Dedifferentiated amniotic fluid mesenchymal stem cell (primary cell): ENCODE measurements around the gene ZNF576.
"Not testable (repeated sequence)": the region's sequence is repeated elsewhere in the genome, so short reads cannot be mapped to it uniquely, and the experiment has no call there.

Experiments
- DNase-seq: peaks from one replicate; pipeline ENCODE4 v3.0.0-alpha.2; 2016; ENCODE audit errors: extremely low spot score

ZNF576 gene

DNA sequence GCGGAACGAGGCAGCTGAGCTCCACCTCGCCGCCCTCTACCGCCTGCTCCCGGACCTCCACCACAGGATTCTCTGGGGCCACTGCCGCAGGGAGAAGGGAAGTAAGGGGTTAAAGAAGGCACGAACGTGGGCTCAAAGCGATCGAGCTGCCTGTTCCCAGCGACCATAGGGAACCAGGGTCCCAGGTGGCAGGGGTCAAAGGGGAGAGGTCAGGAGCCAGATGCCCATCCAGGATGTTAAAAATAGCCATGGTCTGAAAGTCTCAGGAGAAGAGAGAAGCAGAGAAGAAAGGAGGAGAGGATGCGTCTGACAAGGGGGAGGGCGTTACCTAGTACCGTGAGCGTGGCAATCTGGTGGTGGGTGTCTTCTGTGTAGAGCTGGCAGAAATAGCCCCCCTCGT lies 30.4 kb downstream of the ZNF576 start:
- DNase-seq, result no peak

- DNase-seq, result no peak
Observed at GRCh38 chr19:43628646-43629326, 32.4 kb downstream of the ZNF576 start.

GRCh38 chr19:43631491-43631890 lies 35.1 kb downstream of the ZNF576 start:
- no peak for DNase-seq

GRCh38 chr19:43633520-43633919 lies 37.1 kb downstream of the ZNF576 start:
- DNase-seq, result no peak

DNA sequence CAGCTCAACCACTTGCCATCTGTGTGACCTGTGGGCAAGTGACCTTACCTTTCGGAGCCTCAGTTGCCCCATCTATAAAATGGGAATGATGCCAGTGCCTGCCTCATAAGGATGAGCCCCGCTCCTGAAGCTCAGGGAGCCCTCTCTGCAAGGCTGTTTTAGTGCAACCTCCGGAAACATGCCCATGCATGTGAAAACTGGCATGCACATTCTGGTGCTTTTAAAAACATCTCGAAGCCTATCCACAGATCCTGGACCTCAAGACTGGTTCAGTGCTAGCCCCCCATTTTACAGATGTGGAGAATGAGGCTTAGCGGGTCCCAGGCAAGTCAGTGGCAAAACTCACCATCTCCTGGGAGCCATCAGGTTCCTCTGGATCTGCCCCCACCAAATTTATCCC lies 37.7 kb downstream of the ZNF576 start:
- DNase-seq, result no peak

- no peak for DNase-seq
Observed at GRCh38 chr19:43634506-43634871, 38.1 kb downstream of the ZNF576 start.

GRCh38 chr19:43634872-43635560 lies 38.6 kb downstream of the ZNF576 start:
- no peak for DNase-seq

- DNase-seq, result not testable (repeated sequence)
Observed at GRCh38 chr19:43635561-43635940, 39.2 kb downstream of the ZNF576 start.

GRCh38 chr19:43636121-43636683 lies 39.8 kb downstream of the ZNF576 start:
- DNase-seq, result no peak

DNA sequence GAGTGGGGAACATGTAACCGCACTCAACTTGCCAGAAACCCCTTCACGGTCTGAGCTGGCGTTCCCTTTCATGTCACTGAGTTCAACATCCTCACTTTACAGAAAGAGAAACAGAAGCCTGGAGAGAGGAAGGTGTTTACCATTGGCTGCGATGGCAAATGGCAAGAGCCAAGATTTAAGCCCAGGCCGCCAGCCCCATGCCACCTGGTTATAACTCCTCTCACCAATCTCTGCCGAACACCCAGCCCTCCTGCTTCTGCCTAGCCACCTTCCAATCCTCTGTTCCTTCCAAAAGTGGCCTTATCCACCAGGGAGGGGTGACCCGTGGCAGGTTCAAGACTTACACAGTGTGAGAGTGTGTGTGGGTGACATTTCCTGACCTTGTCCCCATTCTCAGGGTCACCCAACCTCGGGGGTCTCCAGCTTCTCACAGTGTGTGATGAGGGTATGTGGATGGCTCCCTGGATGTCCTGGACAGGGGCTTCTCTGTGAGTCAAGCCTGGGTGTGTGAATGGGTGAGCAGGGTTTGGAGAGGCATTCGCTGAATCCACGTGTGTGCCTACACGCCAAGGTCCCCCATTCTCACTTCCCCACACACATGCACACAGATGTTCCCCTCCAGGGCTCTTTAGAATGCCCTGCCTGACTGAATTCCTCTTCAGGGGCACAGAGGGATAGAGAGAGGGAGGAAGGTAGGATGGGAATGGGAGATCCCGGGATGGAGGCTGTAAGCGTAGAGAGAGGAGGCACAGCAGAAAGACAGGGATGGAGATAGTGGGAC lies 42.0 kb downstream of the ZNF576 start:
- no peak for DNase-seq

- no peak for DNase-seq
Observed at GRCh38 chr19:43638995-43639518, 42.7 kb downstream of the ZNF576 start.

GRCh38 chr19:43639519-43640423 lies 43.4 kb downstream of the ZNF576 start, which contains the start of gene CADM4:
Gene CADM4 (minus strand): TSS chr19:43639850. CDS start chr19:43639790, 60 bp downstream.
- DNase-seq, result no peak

DNA sequence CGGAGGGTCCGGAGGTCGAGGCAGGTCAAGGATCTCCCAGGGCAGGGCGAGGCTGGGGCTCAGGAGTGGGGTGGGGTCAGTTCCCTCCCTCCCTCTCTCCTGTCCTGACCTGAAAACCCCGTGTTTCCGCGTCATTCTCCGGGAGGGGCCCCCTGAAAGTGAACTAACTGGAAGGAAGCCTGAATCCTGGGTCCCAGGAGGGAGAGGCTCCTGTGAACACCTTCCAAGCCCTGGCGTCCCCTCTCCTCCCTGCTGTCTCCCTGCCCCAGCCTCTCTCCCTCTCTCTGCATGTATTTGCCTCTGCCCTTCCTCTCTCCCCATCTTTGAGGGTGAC lies 44.0 kb downstream of the ZNF576 start:
- no peak for DNase-seq

GRCh38 chr19:43641333-43641732 lies 44.9 kb downstream of the ZNF576 start:
- no peak for DNase-seq

- no peak for DNase-seq
Observed at GRCh38 chr19:43642531-43642930, 46.1 kb downstream of the ZNF576 start.

- DNase-seq, result no peak
Observed at GRCh38 chr19:43643326-43643725, 46.9 kb downstream of the ZNF576 start.

GRCh38 chr19:43644181-43644580 lies 47.8 kb downstream of the ZNF576 start:
- no peak for DNase-seq

DNA sequence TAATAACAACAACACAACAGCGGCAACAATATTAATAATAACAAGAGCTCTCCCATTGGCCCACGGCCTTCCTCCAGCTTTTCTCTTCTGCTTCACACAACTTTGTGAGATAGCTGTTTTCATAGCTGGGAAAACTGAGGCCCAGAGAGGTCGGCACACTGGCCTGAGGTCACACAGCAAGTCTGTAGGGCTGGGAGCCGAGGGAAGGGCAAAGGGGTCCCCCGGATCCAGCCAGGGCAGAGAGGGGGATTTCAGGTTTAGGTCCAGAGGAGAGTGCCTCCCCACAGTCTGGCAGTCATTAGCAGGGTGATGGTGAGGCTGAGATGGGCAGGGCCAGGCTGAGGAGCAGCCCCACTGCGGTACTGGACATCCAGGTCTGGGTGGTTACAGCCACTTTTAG lies 52.2 kb downstream of the ZNF576 start:
- DNase-seq, result no peak

GRCh38 chr19:43649514-43649913 lies 53.1 kb downstream of the ZNF576 start:
- DNase-seq, result no peak

- not testable (repeated sequence) for DNase-seq
Observed at GRCh38 chr19:43650276-43650675, 53.9 kb downstream of the ZNF576 start.
